GM19455 (cell line): ENCODE data around the gene PIGM.

ENCODE experiments used
- ATAC-seq: cut with Tn5 transposase; IDR thresholded peaks from one replicate; pipeline ENCODE4 v1.9.1; 2021; ENCODE audit not compliant: unreplicated experiment

The PIGM gene

GRCh38 chr1:159990005-159990404, 41.8 kb downstream of the PIGM start:
- no peak for ATAC-seq

DNA sequence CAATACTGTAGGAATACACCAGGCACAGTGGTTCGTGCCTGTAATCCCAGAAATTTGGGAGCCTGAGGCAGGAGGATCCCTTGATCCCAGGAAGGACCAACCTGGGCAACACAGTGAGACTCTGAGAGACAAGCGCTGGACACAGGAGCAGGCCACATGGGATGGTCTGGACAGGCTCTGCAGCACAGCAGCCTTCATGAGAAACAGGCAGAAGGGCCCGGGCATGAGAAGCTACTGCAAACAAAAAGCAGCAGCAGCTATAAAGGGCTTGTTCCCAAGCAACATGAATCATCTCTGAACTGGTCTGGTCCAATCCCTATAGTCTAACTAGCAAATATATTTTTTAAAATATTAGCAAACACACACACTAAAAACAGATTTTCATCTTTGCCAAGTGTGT, 42.2 kb downstream of the PIGM start:
- ATAC-seq: no peak

- no peak for ATAC-seq
Measured at GRCh38 chr1:159988006-159988405, 43.8 kb downstream of the PIGM start.

GRCh38 chr1:159987186-159987585, 44.6 kb downstream of the PIGM start:
- no peak for ATAC-seq

DNA sequence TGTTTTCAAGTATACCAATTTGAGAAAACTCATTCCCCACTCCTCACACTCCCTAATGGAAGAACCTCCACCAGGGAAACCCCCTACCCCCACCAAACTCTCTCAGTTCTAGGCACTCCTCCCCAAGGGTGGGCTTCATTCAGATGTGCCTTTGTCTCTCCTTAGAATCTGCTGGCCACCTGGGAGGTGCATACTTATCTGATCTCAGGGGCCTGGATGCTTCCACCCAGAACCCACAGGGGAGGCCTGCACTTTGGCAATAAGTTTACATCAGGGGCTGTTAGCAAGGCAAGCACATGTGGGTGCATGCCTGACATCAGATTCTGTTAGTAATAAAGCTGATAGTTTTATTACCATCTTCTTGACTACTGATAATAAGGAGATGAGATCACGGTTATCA, 45.3 kb downstream of the PIGM start:
- ATAC-seq: no peak

DNA sequence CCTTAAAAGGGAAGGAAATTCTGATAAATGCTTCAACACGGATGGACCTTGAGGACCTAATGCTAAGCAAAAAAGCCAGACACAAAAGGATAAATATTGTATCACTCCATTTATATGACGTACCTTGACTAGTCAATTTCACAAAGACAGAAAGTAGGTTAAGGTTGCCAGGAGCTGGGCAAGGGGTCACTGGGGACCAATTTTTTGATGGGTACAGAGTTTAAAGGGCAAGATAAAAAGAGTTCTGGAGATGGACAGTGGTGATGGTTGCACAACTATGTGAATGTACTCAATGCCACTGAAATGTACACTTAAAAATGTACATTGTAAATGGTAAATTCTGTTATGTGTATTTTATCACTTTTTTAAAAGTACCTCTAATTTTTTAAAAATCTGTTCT, 45.7 kb downstream of the PIGM start:
- ATAC-seq: no peak

GRCh38 chr1:159985473-159985872, 46.3 kb downstream of the PIGM start:
- ATAC-seq: no peak

DNA sequence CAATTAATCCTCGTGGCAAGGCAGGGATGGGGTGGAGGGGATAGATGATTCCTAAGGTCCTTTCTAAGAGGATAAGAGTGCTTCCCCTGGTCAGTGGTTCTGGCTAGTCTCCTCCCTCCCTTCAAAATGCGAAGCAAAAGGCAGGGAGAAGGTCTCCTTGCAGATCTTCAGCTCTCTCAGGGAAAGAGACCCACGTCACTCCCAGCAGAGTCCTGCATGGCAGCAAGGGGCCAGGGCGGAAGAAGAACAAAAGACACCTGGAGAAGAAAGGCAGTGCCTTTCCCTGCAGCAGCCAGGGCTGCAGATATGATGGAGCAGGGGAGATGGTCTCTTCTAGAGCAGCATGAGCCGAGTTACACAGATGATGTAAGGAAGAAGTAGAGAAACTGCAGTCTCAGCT, 48.1 kb downstream of the PIGM start:
- no peak for ATAC-seq

- no peak for ATAC-seq
Measured at GRCh38 chr1:159982280-159982679, 49.5 kb downstream of the PIGM start.

DNA sequence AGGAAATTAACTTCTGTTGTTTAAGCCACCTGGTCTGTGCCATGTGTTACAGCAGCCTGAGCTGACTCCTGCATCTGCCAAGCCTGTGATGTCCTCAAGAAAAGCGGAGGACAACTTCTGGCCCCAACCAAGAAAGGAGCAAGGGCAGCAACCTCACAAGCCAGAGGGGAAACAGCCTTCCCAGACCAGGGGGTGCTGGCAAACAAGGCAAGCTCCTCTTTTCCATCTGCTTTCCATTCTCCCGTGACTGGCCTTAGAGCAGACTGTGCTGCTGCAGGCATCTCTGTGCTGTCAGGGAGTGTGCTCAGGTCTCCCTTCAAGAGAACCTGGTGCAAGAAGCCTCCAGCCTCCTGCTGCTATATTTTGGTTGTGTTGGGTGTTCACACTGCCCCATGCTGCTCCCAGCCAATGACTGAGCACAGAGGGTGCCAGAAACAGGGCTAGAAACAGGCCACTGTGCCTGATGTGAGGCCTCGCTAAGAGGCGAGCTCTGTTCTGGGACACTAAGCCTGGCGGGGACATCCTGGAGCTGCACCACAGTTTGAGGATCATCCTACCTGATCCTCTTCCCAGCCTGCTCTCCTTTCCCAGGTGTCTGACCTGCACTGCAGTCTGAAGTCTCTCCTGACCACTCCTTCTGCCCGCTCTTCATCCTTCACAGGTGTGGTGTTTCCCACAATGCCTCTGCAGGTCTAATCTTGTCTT, 50.3 kb downstream of the PIGM start:
- no peak for ATAC-seq

- ATAC-seq: no peak
Measured at GRCh38 chr1:159980786-159981185, 51.0 kb downstream of the PIGM start.

DNA sequence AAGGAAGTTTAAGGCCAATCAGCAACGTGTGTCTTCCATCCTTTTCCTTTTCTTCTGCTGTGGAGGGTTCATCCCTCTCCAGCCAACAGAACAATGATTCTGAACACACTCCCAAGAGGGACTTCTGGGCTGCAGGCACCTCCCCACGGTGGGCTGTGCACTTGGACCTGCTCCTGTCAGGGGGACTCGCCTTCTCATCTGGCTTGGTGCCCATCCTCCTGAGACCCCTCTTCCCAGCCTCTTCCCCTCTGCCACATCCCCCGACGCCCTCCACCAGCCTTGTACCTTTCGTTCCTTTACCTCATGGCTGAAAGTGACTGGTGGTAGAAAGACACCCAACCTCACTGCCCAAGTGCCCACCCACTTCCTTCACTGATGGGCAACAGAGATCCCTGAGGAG, 51.7 kb downstream of the PIGM start:
- ATAC-seq: no peak

- ATAC-seq: no peak
Measured at GRCh38 chr1:159979257-159979656, 52.5 kb downstream of the PIGM start.

GRCh38 chr1:159978107-159978398, 53.7 kb downstream of the PIGM start:
- ATAC-seq: no peak

DNA sequence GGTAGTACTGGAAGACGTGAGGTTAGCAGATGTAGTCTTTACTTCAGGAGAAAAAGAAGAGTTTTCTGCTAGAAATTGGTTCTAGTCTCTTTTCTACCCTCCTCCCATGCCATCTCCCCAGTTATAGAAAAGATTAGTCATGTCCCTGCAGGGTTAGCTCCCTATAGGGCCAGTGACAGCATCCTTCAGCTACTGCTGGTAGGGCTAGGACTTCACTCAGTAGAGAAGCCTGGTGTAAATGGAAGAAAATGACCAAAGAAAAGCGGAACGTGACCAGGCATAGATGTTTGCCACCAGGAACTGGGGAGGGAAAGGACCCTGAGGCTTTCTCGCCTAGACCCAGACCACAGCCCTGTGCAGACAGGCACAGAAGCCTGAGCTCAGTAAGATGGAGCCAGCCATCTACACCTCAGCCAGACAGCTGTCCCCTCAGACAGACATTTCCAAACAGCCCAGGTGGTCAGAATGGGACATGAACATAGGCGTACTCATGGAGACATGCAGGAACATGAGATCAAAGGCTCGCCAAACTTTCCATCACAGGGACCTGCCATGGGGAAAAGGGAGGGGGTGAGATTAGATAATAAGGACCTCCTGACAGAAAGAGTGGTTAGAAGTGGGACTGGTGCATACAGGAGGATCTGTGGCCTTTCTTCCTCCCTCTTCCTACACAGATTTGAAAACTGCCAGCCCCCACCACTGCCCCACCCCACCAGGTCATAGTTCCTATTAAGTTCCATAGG, 54.3 kb downstream of the PIGM start:
- no peak for ATAC-seq
